ENCODE results near the gene PIGA.
A peak's percentile ranks its signal among the peaks of the same experiment; 100 is the strongest.

- peak; percentile 43; the same call in 1 of the 2 replicates for TF ChIP-seq POLR2AphosphoS5 (IDR thresholded peaks at IDR 0.05; ENCODE audit: low read depth, low read length)
- no peak; the same call in 1 of the 2 replicates for TF ChIP-seq TAF1 (IDR thresholded peaks at IDR 0.05; ENCODE audit: borderline replicate concordance, insufficient read depth, low read length)
Measured at GRCh38 chrX:15269618-15270521, 65.5 kb downstream of the PIGA start, which contains the start of gene ASB9.
